OCI-LY1 (cell line): ENCODE data around the gene PTGES2.

ENCODE experiments used
- EZH2 ChIP-seq: fragments of 200-600 bp; sonication (generic), shearing (Covaris generic); IDR thresholded peaks from 2 replicates; pipeline ENCODE4 v1.8.0; 2017; ENCODE audit warnings: borderline replicate concordance, mixed run types, mild to moderate bottlenecking, antibody characterized with exemption, low read length, moderate library complexity, mixed read lengths
- TF ChIP-seq, protein P1 (sequence below): fragments of 200-600 bp; sonication (generic), shearing (Covaris generic); IDR thresholded peaks from 2 replicates; pipeline ENCODE4 v1.5.1; 2017; ENCODE audit warnings: mild to moderate bottlenecking, antibody characterized with exemption, low read length, moderate library complexity, mixed read lengths

DNA sequence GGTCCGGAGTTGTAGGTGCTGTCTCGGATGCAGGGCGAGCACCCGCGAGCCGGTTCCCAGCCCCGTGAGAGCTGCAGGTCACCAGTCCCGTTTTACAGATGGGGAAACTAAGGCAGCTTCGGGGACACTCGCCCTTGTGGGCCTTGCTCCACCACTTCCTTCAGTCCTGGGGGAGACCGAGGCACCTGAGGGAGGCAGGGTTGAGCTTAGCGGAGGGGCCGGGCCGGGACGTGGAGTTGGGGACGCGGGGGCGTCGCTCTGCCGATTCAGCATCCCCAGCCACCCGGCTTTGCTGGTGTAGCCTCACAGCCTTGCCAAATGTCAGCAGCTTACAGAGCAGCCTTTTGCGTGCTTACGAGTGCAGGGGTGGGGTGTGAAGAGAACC is 33.1 kb upstream of the PTGES2 start:
- TF ChIP-seq, protein P1, sequence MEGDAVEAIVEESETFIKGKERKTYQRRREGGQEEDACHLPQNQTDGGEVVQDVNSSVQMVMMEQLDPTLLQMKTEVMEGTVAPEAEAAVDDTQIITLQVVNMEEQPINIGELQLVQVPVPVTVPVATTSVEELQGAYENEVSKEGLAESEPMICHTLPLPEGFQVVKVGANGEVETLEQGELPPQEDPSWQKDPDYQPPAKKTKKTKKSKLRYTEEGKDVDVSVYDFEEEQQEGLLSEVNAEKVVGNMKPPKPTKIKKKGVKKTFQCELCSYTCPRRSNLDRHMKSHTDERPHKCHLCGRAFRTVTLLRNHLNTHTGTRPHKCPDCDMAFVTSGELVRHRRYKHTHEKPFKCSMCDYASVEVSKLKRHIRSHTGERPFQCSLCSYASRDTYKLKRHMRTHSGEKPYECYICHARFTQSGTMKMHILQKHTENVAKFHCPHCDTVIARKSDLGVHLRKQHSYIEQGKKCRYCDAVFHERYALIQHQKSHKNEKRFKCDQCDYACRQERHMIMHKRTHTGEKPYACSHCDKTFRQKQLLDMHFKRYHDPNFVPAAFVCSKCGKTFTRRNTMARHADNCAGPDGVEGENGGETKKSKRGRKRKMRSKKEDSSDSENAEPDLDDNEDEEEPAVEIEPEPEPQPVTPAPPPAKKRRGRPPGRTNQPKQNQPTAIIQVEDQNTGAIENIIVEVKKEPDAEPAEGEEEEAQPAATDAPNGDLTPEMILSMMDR = no peak
- no peak for TF ChIP-seq EZH2
